ENCODE data around the gene KCNJ6. TPM values are rescaled to one million over a fixed set of nuclear protein-coding genes. Genes with fewer than 3 reads are reported as not detected.

The KCNJ6 gene
- total and polyA plus RNA-seq, 8 donors, result under 0.01 to 1.3 (median 0.29) TPM; not detected in 3

- TF ChIP-seq POLR2AphosphoS5 (IDR thresholded peaks at IDR 0.05) (no peak), POLR2A (IDR thresholded peaks at IDR 0.05) (no peak), EP300 (IDR thresholded peaks at IDR 0.05) (no peak)
- TF ChIP-seq, protein P1, sequence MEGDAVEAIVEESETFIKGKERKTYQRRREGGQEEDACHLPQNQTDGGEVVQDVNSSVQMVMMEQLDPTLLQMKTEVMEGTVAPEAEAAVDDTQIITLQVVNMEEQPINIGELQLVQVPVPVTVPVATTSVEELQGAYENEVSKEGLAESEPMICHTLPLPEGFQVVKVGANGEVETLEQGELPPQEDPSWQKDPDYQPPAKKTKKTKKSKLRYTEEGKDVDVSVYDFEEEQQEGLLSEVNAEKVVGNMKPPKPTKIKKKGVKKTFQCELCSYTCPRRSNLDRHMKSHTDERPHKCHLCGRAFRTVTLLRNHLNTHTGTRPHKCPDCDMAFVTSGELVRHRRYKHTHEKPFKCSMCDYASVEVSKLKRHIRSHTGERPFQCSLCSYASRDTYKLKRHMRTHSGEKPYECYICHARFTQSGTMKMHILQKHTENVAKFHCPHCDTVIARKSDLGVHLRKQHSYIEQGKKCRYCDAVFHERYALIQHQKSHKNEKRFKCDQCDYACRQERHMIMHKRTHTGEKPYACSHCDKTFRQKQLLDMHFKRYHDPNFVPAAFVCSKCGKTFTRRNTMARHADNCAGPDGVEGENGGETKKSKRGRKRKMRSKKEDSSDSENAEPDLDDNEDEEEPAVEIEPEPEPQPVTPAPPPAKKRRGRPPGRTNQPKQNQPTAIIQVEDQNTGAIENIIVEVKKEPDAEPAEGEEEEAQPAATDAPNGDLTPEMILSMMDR (IDR thresholded peaks at IDR 0.05), result no peak
- Histone ChIP-seq H3K4me3 (no peak overlapping the region), H3K27me3 (no peaks in the 10 kb centered on the region), H3K27ac (no peak overlapping the region), H3K9me3 (no peaks in the 10 kb centered on the region), H3K4me1 (peaks cover 0 to 14% (median 3%) of the 10 kb centered on the region in 4 donors), H3K36me3 (no peaks in the 10 kb centered on the region)
- 52 to 68% (median 62%) methylated on average over 13 to 14 of the region's 14 CpGs for WGBS, 5 donors
- intact Hi-C loops (cut with DNase I; ENCODE audit: low total_unique reads), result no loop called here
- DNase-seq, result no peak
Measured at GRCh38 chr21:37842163-37842919, 73.9 kb downstream of the KCNJ6 start.

- WGBS, 5 donors, result 87 to 95% (median 89%) methylated on average over 3 of the region's 3 CpGs
- DNase-seq, result no peak
- intact Hi-C loops (cut with DNase I; ENCODE audit: low total_unique reads), result no loop called here
Measured at GRCh38 chr21:37837381-37837780, 78.9 kb downstream of the KCNJ6 start.

GRCh38 chr21:37835481-37835880 is 80.8 kb downstream of the KCNJ6 start:
- TF ChIP-seq, protein P1 (IDR thresholded peaks at IDR 0.05), result no peak
- TF ChIP-seq POLR2A (IDR thresholded peaks at IDR 0.05) (no peak), POLR2AphosphoS5 (IDR thresholded peaks at IDR 0.05) (no peak), EP300 (IDR thresholded peaks at IDR 0.05) (no peak)
- H3K4me1 ChIP-seq, result no peaks in the 10 kb centered on the region
- H3K27me3 ChIP-seq, result peaks cover 0 to 20% (median 0%) of the 10 kb centered on the region in 3 donors
- no peaks in the 10 kb centered on the region for H3K9me3 ChIP-seq
- intact Hi-C loops (cut with DNase I; ENCODE audit: low total_unique reads), result no loop called here
- WGBS, 5 donors, result 63 to 88% (median 83%) methylated on average over 1 to 3 of the region's 3 CpGs
- H3K36me3 ChIP-seq, result no peaks in the 10 kb centered on the region
- H3K4me3 ChIP-seq, result no peak overlapping the region
- no peak for DNase-seq
- H3K27ac ChIP-seq, result no peak overlapping the region

More at GRCh38 chr21:37837381-37837780, 78.9 kb downstream of the KCNJ6 start:
- no peak overlapping the region for H3K4me3 ChIP-seq
- H3K4me1 ChIP-seq, result no peaks in the 10 kb centered on the region
- H3K36me3 ChIP-seq, result no peaks in the 10 kb centered on the region
- no peaks in the 10 kb centered on the region for H3K9me3 ChIP-seq
- peaks cover 0 to 12% (median 0%) of the 10 kb centered on the region in 3 donors for H3K27me3 ChIP-seq
- TF ChIP-seq, protein P1 (IDR thresholded peaks at IDR 0.05), result no peak
- TF ChIP-seq EP300 (IDR thresholded peaks at IDR 0.05) (no peak), POLR2A (IDR thresholded peaks at IDR 0.05) (no peak), POLR2AphosphoS5 (IDR thresholded peaks at IDR 0.05) (no peak)
- H3K27ac ChIP-seq, result no peak overlapping the region

GRCh38 chr21:37833301-37833700 is 83.0 kb downstream of the KCNJ6 start:
- no peak overlapping the region for H3K4me3 ChIP-seq
- WGBS, 5 donors, result 46 to 83% (median 75%) methylated on average over 4 to 6 of the region's 6 CpGs
- no peaks in the 10 kb centered on the region for H3K9me3 ChIP-seq
- no peak for DNase-seq
- peaks cover 0 to 23% (median 0%) of the 10 kb centered on the region in 3 donors for H3K27me3 ChIP-seq
- intact Hi-C loops (cut with DNase I; ENCODE audit: low total_unique reads), result no loop called here
- TF ChIP-seq POLR2AphosphoS5 (IDR thresholded peaks at IDR 0.05), result no peak
- TF ChIP-seq, protein P1 (IDR thresholded peaks at IDR 0.05), result no peak
- TF ChIP-seq POLR2A (IDR thresholded peaks at IDR 0.05), result no peak
- TF ChIP-seq EP300 (IDR thresholded peaks at IDR 0.05), result no peak
- H3K4me1 ChIP-seq, result peaks cover 0 to 19% (median 0%) of the 10 kb centered on the region in 4 donors
- no peak overlapping the region for H3K27ac ChIP-seq
- no peaks in the 10 kb centered on the region for H3K36me3 ChIP-seq
